ENCODE results near the gene NSMCE3. TPM values are rescaled to one million over a fixed set of nuclear protein-coding genes. Genes with fewer than 3 reads are reported as not detected.

The NSMCE3 gene
- total and polyA plus RNA-seq, 4 donors = 2.8 to 6.1 (median 5.7) TPM

DNA sequence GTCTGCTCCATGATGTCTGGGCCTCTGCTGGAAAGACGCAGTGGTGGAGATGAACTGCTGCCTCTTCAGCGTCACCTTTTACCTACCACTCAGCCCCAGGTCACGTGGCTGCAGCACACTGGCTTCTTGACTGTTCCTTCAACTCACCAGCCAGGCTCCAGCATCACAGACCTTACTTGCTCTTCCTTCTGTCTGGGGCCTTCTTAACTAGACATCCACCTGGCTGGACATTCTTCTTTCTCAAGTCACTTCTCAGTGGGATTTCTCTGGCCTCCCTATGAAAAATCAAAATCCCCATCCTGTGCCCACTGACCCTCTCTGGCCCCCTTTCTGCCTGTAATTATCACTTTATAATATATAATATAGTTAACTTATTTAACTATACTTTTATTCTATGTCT is 29.7 kb upstream of the NSMCE3 start:
- H3K4me3 ChIP-seq (ENCODE audit: low read length in 2 of 2) = no peak overlapping the region
- no peaks in the 10 kb centered on the region for H3K27me3 ChIP-seq (ENCODE audit: control insufficient read depth in 1 of 2, insufficient read depth in 2 of 2, low read length in 1 of 2)
- no peak for DNase-seq
- 88 to 93% methylated on average over 3 of the region's 3 CpGs for WGBS, 2 donors
- no peak overlapping the region for H3K27ac ChIP-seq (ENCODE audit: low read depth in 1 of 2, low read length in 2 of 2)
- no peaks in the 10 kb centered on the region for H3K4me1 ChIP-seq (ENCODE audit: control insufficient read depth in 1 of 2, insufficient read depth in 2 of 2, low read length in 2 of 2)
- ATAC-seq (ENCODE audit: low FRiP score) = no peak
- no peaks in the 10 kb centered on the region for H3K36me3 ChIP-seq (ENCODE audit: control insufficient read depth in 1 of 2, insufficient read depth in 2 of 2, low read length in 1 of 2)
- H3K9me3 ChIP-seq (ENCODE audit: control insufficient read depth, low read length) = no peaks in the 10 kb centered on the region
- intact Hi-C loops (cut with DNase I) = no loop called here

DNA sequence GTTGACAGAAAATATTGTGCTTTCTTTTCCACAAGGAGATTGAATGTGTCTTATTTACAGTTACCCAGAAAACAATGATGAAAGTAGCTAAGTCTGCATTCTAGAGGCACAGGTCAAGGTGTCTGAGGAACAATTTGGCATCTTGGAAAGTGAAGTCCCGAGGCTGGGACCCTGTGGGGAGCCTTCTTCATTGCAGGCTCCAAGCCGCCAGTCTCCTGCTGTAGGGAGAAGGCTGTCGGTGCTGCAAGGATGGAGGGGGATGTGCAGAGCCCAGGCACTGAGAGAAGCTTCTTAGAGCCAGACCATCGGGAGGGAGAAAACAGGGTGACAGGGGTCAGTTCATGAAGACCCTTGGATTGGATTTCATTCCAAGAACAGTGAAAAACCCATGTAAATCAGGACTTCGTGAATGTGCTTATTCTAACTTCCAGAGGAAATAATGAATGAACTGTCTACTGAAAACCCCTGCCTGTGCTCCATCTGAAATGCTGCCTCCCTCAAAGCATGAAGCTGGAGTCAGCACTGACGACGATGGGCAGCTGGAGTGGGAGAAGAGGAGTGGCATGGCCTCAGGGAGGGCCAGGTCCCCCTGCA is 25.2 kb upstream of the NSMCE3 start:
- WGBS, 2 donors = 56 to 63% methylated on average over 7 of the region's 7 CpGs
- Histone ChIP-seq H3K9me3 (ENCODE audit: control insufficient read depth, low read length) (no peaks in the 10 kb centered on the region), H3K27ac (ENCODE audit: low read depth in 1 of 2, low read length in 2 of 2) (no peak overlapping the region), H3K36me3 (ENCODE audit: control insufficient read depth in 1 of 2, insufficient read depth in 2 of 2, low read length in 1 of 2) (no peaks in the 10 kb centered on the region), H3K4me1 (ENCODE audit: control insufficient read depth in 1 of 2, insufficient read depth in 2 of 2, low read length in 2 of 2) (no peaks in the 10 kb centered on the region), H3K4me3 (ENCODE audit: low read length in 2 of 2) (no peak overlapping the region), H3K27me3 (ENCODE audit: control insufficient read depth in 1 of 2, insufficient read depth in 2 of 2, low read length in 1 of 2) (no peaks in the 10 kb centered on the region)
- intact Hi-C loops (cut with DNase I) = no loop called here
- DNase-seq (no peak), ATAC-seq (ENCODE audit: low FRiP score) (no peak)

DNA sequence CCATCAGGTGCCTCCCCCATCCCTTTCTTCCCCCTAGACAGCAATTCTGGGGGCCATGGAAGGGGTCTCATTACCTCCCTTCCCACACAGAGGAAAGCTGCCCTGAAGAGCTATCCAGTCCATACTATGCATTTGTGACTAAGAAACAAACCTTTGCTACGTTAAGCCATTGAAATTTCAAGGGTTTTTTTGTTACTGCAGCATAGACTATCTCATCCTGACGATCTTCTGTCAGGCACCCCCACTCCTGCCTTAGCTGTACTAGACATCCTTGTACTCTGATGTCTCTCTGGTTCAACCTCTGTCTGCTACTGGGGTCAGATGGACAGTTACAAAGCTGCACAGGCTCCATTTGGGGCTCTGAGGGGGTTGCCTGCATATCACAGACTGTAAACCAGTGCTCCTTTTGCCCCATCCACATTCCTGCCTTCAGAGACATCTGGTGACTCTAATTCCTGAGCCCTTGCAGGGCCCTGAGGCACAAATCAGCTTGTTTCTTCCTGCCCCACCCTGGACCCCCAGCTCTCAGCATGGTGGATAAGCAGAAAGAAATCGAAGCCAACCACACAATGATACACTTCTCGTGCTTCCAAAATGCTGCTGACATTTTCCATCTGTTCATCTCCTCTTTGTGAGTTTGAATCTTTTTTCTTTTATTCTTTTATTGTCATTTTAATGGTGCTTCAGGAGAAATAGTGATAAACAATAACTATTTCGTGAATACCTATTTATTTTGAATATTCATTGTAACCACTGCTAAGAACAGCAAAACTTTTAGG is 21.6 kb upstream of the NSMCE3 start:
- intact Hi-C loops (cut with DNase I) = no loop called here
- DNase-seq (no peak), ATAC-seq (ENCODE audit: low FRiP score) (no peak)
- Histone ChIP-seq H3K27me3 (ENCODE audit: control insufficient read depth in 1 of 2, insufficient read depth in 2 of 2, low read length in 1 of 2) (no peaks in the 10 kb centered on the region), H3K4me3 (ENCODE audit: low read length in 2 of 2) (no peak overlapping the region), H3K9me3 (ENCODE audit: control insufficient read depth, low read length) (no peaks in the 10 kb centered on the region), H3K4me1 (ENCODE audit: control insufficient read depth in 1 of 2, insufficient read depth in 2 of 2, low read length in 2 of 2) (no peaks in the 10 kb centered on the region), H3K27ac (ENCODE audit: low read depth in 1 of 2, low read length in 2 of 2) (no peak overlapping the region), H3K36me3 (ENCODE audit: control insufficient read depth in 1 of 2, insufficient read depth in 2 of 2, low read length in 1 of 2) (no peaks in the 10 kb centered on the region)
- 82 to 85% methylated on average over 5 of the region's 5 CpGs for WGBS, 2 donors

DNA sequence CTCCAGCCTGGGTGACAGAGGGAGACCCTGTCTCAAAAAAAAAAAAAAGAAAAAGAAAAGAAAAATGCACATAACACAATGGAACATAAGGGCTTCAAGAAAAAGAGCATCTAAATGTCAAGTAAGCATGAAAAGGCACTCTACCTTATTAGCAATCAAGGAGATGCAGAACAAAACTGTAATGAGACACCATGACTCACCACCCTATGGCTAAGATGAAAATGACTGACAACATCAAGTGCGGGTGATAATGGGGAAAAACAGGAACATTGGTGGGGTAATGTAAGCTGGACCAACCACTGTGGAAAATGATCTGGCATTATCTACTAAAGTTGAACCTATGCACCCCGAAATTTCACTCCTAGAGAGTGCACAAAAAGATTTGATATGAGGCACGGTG is 19.6 kb upstream of the NSMCE3 start:
- Histone ChIP-seq H3K9me3 (ENCODE audit: control insufficient read depth, low read length) (no peaks in the 10 kb centered on the region), H3K27me3 (ENCODE audit: control insufficient read depth in 1 of 2, insufficient read depth in 2 of 2, low read length in 1 of 2) (no peaks in the 10 kb centered on the region), H3K36me3 (ENCODE audit: control insufficient read depth in 1 of 2, insufficient read depth in 2 of 2, low read length in 1 of 2) (no peaks in the 10 kb centered on the region), H3K27ac (ENCODE audit: low read depth in 1 of 2, low read length in 2 of 2) (no peak overlapping the region), H3K4me3 (ENCODE audit: low read length in 2 of 2) (no peak overlapping the region), H3K4me1 (ENCODE audit: control insufficient read depth in 1 of 2, insufficient read depth in 2 of 2, low read length in 2 of 2) (no peaks in the 10 kb centered on the region)
- intact Hi-C loops (cut with DNase I) = no loop called here
- WGBS, 2 donors = 88 to 94% methylated on average over 3 of the region's 3 CpGs
- DNase-seq (no peak), ATAC-seq (ENCODE audit: low FRiP score) (no peak)

DNA sequence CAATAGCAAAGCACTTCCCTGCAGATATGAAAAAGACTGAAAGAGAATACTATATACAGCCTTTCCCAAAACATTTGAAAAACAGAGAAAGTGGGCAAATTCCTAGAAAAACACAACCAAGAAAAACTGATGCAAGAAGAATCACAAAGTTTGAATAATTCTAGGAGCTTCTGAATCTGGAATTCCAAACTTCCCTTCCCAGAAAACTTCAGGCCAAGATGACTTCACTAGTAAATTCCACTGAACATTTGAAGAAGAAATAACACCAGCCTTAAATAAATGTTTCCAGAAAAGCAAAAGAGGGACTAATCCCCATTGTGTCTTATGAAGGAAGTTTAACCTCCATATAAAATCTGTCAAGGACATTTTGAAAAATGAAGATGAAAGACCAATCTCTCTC is 15.8 kb upstream of the NSMCE3 start:
- Histone ChIP-seq H3K9me3 (ENCODE audit: control insufficient read depth, low read length) (no peaks in the 10 kb centered on the region), H3K4me3 (ENCODE audit: low read length in 2 of 2) (no peak overlapping the region), H3K36me3 (ENCODE audit: control insufficient read depth in 1 of 2, insufficient read depth in 2 of 2, low read length in 1 of 2) (no peaks in the 10 kb centered on the region), H3K27ac (ENCODE audit: low read depth in 1 of 2, low read length in 2 of 2) (no peak overlapping the region), H3K4me1 (ENCODE audit: control insufficient read depth in 1 of 2, insufficient read depth in 2 of 2, low read length in 2 of 2) (no peaks in the 10 kb centered on the region), H3K27me3 (ENCODE audit: control insufficient read depth in 1 of 2, insufficient read depth in 2 of 2, low read length in 1 of 2) (no peaks in the 10 kb centered on the region)
- no peak for DNase-seq
- ATAC-seq (ENCODE audit: low FRiP score) = no peak
- intact Hi-C loops (cut with DNase I) = no loop called here

DNA sequence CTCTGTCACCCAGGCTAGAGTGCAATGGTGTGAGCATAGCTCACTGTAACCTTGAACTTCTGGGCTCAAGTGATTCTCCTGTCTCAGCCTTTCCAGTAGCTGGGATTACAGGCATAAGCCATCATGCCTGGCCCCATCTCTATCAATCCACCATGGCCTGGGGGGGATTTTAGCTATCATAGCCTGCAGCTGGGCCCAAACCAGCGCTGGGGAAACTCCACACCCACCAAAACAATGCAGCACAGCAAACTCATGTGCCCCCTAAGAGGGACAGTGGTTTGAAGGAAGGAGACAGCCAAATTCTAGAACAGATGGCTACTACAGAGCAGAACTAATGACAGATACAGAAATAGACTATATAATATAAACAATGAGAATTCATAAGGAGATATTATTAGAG is 13.8 kb upstream of the NSMCE3 start:
- H3K36me3 ChIP-seq (ENCODE audit: control insufficient read depth in 1 of 2, insufficient read depth in 2 of 2, low read length in 1 of 2) = no peaks in the 10 kb centered on the region
- no peaks in the 10 kb centered on the region for H3K9me3 ChIP-seq (ENCODE audit: control insufficient read depth, low read length)
- H3K4me1 ChIP-seq (ENCODE audit: control insufficient read depth in 1 of 2, insufficient read depth in 2 of 2, low read length in 2 of 2) = no peaks in the 10 kb centered on the region
- no peak for ATAC-seq (ENCODE audit: low FRiP score)
- 59 to 65% methylated on average over 1 of the region's 1 CpG for WGBS, 2 donors
- intact Hi-C loops (cut with DNase I) = no loop called here
- no peak overlapping the region for H3K4me3 ChIP-seq (ENCODE audit: low read length in 2 of 2)
- no peak for DNase-seq
- no peaks in the 10 kb centered on the region for H3K27me3 ChIP-seq (ENCODE audit: control insufficient read depth in 1 of 2, insufficient read depth in 2 of 2, low read length in 1 of 2)
- H3K27ac ChIP-seq (ENCODE audit: low read depth in 1 of 2, low read length in 2 of 2) = no peak overlapping the region

DNA sequence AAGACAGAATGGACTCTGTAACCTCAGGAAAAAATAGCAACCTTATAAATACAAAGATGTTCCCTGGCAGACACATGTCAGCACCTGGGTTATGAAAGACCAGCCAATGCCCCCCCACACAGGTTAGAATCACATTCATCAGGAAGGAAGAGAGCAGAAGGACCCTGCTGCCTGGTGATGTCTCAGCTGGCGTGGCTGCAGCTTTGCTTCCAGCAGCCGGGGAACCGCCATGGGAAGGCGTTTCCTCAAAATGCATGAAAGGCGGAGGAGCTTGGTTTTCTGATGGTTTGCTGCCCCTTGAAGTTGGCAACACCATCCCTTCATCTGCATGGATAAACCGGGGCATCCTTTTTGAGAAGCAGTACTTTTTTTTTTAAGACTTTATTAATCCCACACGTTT is 10.9 kb upstream of the NSMCE3 start:
- H3K27ac ChIP-seq (ENCODE audit: low read depth in 1 of 2, low read length in 2 of 2) = no peak overlapping the region
- DNase-seq (no peak), ATAC-seq (ENCODE audit: low FRiP score) (no peak)
- WGBS, 2 donors = 77 to 79% methylated on average over 7 of the region's 7 CpGs
- no peaks in the 10 kb centered on the region for H3K4me1 ChIP-seq (ENCODE audit: control insufficient read depth in 1 of 2, insufficient read depth in 2 of 2, low read length in 2 of 2)
- no peaks in the 10 kb centered on the region for H3K27me3 ChIP-seq (ENCODE audit: control insufficient read depth in 1 of 2, insufficient read depth in 2 of 2, low read length in 1 of 2)
- H3K9me3 ChIP-seq (ENCODE audit: control insufficient read depth, low read length) = no peaks in the 10 kb centered on the region
- H3K4me3 ChIP-seq (ENCODE audit: low read length in 2 of 2) = no peak overlapping the region
- intact Hi-C loops (cut with DNase I) = no loop called here
- H3K36me3 ChIP-seq (ENCODE audit: control insufficient read depth in 1 of 2, insufficient read depth in 2 of 2, low read length in 1 of 2) = no peaks in the 10 kb centered on the region

DNA sequence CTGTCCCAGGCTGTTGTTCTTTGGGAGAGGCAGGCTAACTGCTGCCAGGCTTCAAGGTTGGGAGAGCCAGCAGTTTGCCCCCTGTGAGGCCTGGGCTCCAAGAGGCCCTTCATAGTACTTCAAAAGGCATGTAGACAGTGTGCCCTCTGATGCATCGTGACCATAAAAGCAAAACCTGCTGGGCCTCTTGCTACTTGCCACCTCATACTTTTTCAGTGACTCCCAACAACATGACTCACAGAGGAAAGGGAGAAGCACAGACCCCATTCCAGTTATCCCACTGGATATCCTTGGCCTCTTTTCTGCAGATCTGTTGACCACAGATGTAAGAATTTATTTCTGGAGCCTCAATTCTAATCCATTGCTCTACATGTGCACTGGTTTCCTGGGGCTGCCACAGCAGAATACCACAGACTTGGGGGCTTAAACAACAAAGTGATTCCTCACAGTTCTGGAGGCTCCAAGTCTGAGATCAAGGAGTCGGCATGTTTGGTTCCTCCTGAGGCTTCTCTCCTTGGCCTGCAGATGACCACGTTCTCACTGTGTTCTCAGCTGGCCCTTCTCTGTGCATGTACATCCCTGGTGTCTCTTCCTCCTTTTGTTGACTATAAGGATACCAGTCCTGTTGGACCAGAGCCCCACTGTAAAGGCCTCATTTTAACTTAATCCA is 8.9 kb upstream of the NSMCE3 start:
- Histone ChIP-seq H3K27me3 (ENCODE audit: control insufficient read depth in 1 of 2, insufficient read depth in 2 of 2, low read length in 1 of 2) (no peaks in the 10 kb centered on the region), H3K9me3 (ENCODE audit: control insufficient read depth, low read length) (no peaks in the 10 kb centered on the region), H3K4me3 (ENCODE audit: low read length in 2 of 2) (no peak overlapping the region), H3K4me1 (ENCODE audit: control insufficient read depth in 1 of 2, insufficient read depth in 2 of 2, low read length in 2 of 2) (no peaks in the 10 kb centered on the region), H3K36me3 (ENCODE audit: control insufficient read depth in 1 of 2, insufficient read depth in 2 of 2, low read length in 1 of 2) (no peaks in the 10 kb centered on the region), H3K27ac (ENCODE audit: low read depth in 1 of 2, low read length in 2 of 2) (no peak overlapping the region)
- intact Hi-C loops (cut with DNase I) = no loop called here
- DNase-seq = no peak
- no peak for ATAC-seq (ENCODE audit: low FRiP score)
- 60 to 69% methylated on average over 3 of the region's 3 CpGs for WGBS, 2 donors

DNA sequence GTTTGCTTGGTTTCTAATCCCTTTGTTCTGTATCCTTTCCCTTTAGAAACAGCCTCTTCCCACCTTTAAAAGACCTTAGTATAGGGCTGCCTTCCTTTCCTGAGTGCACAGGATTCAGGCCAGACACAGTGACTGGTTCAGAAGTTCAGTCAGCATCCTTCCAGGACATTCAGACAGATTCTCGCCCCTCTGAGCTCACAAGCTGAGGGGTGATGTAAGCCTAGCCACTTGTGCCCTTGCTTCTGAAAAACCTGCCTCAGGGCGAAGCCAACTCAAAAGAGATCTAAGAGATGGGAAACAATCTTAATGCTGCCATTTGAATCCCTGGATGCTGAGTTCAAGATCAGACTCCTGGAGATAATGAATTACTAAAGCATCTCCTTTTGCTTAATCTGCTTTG is 6.7 kb upstream of the NSMCE3 start:
- ATAC-seq (ENCODE audit: low FRiP score) = no peak
- no peak for DNase-seq
- Histone ChIP-seq H3K36me3 (ENCODE audit: control insufficient read depth in 1 of 2, insufficient read depth in 2 of 2, low read length in 1 of 2) (no peaks in the 10 kb centered on the region), H3K9me3 (ENCODE audit: control insufficient read depth, low read length) (no peaks in the 10 kb centered on the region), H3K27me3 (ENCODE audit: control insufficient read depth in 1 of 2, insufficient read depth in 2 of 2, low read length in 1 of 2) (no peaks in the 10 kb centered on the region), H3K4me1 (ENCODE audit: control insufficient read depth in 1 of 2, insufficient read depth in 2 of 2, low read length in 2 of 2) (no peaks in the 10 kb centered on the region), H3K27ac (ENCODE audit: low read depth in 1 of 2, low read length in 2 of 2) (no peak overlapping the region), H3K4me3 (ENCODE audit: low read length in 2 of 2) (no peak overlapping the region)
- 90 to 94% methylated on average over 2 of the region's 2 CpGs for WGBS, 2 donors
- intact Hi-C loops (cut with DNase I) = no loop called here
